ENCODE data around the gene REG3A.

Gene REG3A

GRCh38 chr2:79159653-79160052, at the start of gene REG3A:
Gene REG3A, minus strand, starts transcription at chr2:79159753. Its CDS starts 348 bp downstream, at chr2:79159405.
- no peak for DNase-seq

- no peak for DNase-seq
These were observed 41.2 kb upstream of the REG3A start for GRCh38 chr2:79200762-79201161.

GRCh38 chr2:79191816-79192215, 32.3 kb upstream of the REG3A start:
- no peak for DNase-seq

- DNase-seq, result no peak
These were observed 31.5 kb upstream of the REG3A start for GRCh38 chr2:79191081-79191480.

GRCh38 chr2:79189465-79189864, 29.9 kb upstream of the REG3A start:
- DNase-seq, result no peak

- DNase-seq, result no peak
These were observed 22.1 kb upstream of the REG3A start for GRCh38 chr2:79181617-79182016.

- no peak for DNase-seq
These were observed 20.5 kb upstream of the REG3A start for GRCh38 chr2:79180092-79180491.

- no peak for DNase-seq
These were observed 19.5 kb upstream of the REG3A start for GRCh38 chr2:79179036-79179435.

GRCh38 chr2:79178076-79178674, 18.6 kb upstream of the REG3A start:
- DNase-seq, result no peak

GRCh38 chr2:79171348-79171958, 11.9 kb upstream of the REG3A start:
- no peak for DNase-seq

- DNase-seq, result no peak
These were observed 3.2 kb upstream of the REG3A start for GRCh38 chr2:79162801-79163200.

- no peak for DNase-seq
These were observed 2.6 kb upstream of the REG3A start for GRCh38 chr2:79162132-79162531.

- DNase-seq, result no peak
These were observed 523 bp downstream of the REG3A start for GRCh38 chr2:79159030-79159429.

- DNase-seq, result no peak
These were observed 3.6 kb downstream of the REG3A start for GRCh38 chr2:79155826-79156476.

GRCh38 chr2:79139423-79139822, 20.1 kb downstream of the REG3A start:
- no peak for DNase-seq

GRCh38 chr2:79138385-79138784, 21.2 kb downstream of the REG3A start:
- DNase-seq, result no peak

GRCh38 chr2:79131687-79132086, 27.9 kb downstream of the REG3A start:
- no peak for DNase-seq

GRCh38 chr2:79129804-79130203, 29.7 kb downstream of the REG3A start:
- DNase-seq, result no peak

- no peak for DNase-seq
These were observed 30.3 kb downstream of the REG3A start for GRCh38 chr2:79129260-79129659.

- no peak for DNase-seq
These were observed 31.1 kb downstream of the REG3A start for GRCh38 chr2:79128406-79128805.

GRCh38 chr2:79125721-79125985, 33.9 kb downstream of the REG3A start:
- DNase-seq, result no peak

- DNase-seq, result no peak
These were observed 34.4 kb downstream of the REG3A start for GRCh38 chr2:79124907-79125720.

- no peak for DNase-seq
These were observed 36.9 kb downstream of the REG3A start for GRCh38 chr2:79122676-79123075.

- DNase-seq, result no peak
These were observed 39.3 kb downstream of the REG3A start, which contains the start of gene REG1A for GRCh38 chr2:79120194-79120713. Gene REG1A, plus strand, starts transcription at chr2:79120488. Its CDS starts 374 bp downstream, at chr2:79120862.

Data from CD4-positive, alpha-beta T cell treated with Interleukin-17A for 4 hours (primary cell).